SHP77 treated with DMSO at 0.1 percent for 48 hours (cell line): Measurements from ENCODE around the gene UGDH.

ENCODE experiments used
- DNase-seq: peaks from one replicate; lab custom pipeline; 2025; lab: John Stamatoyannopoulos, UW

UGDH gene

GRCh38 chr4:39452860-39453587 is 74.2 kb downstream of the UGDH start:
- no peak for DNase-seq

DNA sequence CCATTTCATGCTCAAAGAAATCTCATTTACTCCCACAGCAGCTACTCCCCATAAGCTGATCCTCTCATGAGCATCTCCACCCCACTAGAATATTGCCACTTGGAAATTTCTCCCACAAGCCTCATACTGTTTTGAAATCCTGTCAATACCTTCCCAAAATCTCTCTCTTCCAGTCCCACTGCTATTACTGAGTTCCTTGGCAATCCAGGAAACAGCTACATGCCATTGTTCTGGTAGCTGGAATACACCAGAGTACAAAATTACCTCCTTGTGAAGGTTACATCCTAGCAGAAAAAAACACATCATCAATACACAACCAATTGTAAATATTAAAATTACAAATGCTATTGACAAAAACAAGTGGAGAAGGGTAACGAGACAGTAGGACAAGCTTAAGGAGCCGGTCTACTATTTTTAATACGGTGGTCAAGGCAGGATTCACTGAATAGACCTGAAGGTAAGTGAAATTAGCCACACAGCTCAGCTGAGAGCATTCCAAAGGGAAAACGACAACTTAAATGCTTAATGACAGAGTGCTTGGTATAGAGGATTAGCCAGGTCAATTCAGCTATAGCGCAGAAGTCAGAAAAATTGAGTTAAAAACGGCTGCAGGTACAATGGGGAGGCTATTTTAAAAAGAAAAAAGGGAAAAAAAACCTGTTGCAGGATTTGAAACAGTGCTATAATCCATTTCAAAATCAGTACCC is 74.9 kb downstream of the UGDH start:
- no peak for DNase-seq

GRCh38 chr4:39451423-39452023 is 75.7 kb downstream of the UGDH start:
- no peak for DNase-seq

DNA sequence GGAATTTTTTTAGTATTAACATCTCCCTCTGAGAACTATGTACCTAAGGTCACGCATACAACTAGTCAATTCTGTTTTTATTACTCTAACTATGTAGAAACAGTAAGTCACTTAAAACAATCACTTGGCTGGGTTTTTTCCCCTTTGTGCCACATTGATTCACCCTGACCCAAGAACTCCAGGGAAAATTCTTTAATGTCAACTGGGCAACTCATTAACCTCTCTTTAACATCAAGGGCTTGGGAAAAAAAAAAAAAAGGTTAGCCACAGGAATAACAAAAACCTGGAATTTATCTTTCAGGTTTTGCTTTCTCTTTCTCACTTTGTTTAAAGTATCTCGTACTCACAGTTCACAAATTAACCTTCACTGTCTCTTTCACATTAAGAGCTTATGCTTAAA is 76.6 kb downstream of the UGDH start:
- no peak for DNase-seq
